GM12874 (cell line): ENCODE results near the gene NAA11.

Source experiments
- TF ChIP-seq, protein P1 (sequence below): IDR thresholded peaks from 2 replicates; pipeline ENCODE4 v1.5.1; 2011; ENCODE audit warnings: low read depth, mild to moderate bottlenecking, control low read depth, low read length, moderate library complexity; ENCODE audit not compliant: insufficient read depth

The NAA11 gene

DNA sequence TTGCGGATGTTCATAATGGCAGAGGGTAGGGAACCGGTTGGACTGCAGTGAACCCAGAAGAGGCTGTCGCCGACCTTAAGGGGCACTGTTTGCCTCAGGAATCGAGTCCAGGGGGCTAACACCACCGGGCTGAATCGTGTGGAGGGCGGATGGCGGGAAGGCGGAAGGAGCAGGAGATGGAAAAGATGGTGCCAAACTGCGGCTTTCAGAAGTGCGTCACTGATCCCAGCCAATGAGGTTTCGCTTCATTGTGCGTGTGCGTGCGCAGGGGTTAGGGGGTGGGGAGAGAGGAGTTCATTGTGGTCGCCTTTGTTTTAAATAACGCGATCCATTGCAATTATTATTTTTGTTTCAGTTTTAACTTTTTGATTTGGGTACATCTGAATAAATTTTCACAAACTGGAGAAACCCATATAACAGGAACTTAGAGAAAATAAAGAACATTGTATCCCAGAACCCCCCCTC, at the start of gene NAA11:
TSS of gene NAA11 (minus strand) at position 198 of the 465 bp plus-strand sequence. CDS start at position 14, 184 bp downstream.
- TF ChIP-seq, protein P1, sequence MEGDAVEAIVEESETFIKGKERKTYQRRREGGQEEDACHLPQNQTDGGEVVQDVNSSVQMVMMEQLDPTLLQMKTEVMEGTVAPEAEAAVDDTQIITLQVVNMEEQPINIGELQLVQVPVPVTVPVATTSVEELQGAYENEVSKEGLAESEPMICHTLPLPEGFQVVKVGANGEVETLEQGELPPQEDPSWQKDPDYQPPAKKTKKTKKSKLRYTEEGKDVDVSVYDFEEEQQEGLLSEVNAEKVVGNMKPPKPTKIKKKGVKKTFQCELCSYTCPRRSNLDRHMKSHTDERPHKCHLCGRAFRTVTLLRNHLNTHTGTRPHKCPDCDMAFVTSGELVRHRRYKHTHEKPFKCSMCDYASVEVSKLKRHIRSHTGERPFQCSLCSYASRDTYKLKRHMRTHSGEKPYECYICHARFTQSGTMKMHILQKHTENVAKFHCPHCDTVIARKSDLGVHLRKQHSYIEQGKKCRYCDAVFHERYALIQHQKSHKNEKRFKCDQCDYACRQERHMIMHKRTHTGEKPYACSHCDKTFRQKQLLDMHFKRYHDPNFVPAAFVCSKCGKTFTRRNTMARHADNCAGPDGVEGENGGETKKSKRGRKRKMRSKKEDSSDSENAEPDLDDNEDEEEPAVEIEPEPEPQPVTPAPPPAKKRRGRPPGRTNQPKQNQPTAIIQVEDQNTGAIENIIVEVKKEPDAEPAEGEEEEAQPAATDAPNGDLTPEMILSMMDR: no peak

DNA sequence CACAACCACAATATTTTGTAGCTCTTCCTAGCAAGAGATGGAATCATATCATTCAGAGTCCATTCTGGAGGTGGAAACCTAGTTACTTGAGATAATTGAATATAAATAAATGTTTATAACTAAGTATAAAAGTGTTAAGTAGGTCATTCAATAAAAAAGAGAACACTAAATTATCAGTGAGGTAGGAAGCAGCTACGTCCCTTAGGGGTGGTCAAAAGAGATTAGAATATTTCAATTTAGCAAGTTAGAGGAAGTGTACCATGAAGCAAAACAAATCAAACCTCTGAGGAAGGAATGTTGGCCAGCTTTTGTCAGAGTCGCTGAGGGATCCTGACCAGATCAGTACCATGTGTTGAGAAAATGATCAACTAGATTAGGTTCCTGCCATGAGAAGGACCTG, 44.2 kb upstream of the NAA11 start:
- TF ChIP-seq, protein P1: no peak

DNA sequence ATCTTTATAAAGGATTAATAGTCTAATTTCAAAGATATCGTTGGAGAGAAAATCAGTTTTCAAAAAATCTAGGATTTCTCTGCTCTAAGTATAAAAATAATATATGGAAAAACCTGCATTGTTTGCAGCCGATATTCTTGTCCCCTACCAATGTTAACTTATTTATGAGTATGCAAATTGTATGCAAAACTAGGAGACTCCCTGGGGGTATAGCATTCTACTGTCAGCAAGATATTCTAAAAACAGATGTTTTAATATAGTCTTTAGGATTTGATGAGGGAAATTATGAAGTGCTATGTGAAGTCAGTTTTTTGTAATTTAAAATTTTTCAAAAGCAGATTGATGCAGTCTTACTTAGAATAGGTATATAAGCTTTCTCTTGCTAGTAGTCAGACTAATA, 41.2 kb upstream of the NAA11 start:
- TF ChIP-seq, protein P1: no peak

DNA sequence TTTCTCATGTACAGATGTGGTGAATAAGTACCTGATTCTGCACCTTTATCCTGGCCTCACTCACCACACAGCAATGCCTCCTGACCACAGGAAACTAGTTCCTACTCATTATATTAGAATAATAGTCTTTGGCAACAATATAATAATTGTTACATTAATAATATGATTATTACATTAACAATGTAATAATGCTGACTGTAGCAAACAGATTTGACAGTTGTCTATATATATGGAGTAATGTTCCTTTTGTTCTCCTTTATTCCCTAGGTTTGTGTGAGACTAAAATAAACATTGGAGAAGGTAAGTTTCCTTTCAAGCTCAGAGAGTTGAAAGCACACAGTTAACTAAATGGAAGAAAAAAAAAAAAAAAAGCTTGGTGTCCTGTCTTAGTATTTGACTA, 40.6 kb upstream of the NAA11 start:
- TF ChIP-seq, protein P1: no peak

GRCh38 chr4:79364061-79364460, 38.2 kb upstream of the NAA11 start:
- TF ChIP-seq, protein P1: no peak

GRCh38 chr4:79362626-79363025, 36.8 kb upstream of the NAA11 start:
- TF ChIP-seq, protein P1: no peak

DNA sequence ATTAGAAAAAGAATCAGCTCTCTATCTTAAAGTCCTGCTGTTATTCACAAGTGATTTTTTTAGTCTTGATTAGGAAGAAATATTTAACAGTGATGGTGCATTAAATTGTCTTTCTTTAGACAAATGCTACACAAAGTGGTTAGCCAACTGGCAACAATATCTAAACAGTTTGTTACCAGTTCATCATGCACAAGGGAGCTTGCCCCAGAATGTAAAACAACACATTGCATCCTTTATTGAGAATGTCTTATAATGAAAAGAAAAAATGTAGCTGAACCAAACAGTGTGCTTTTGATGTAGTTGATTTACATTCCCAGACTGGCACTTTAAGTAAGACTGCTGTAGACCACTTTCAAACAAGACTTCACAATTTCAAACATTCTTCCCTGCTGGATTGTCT, 34.1 kb upstream of the NAA11 start:
- TF ChIP-seq, protein P1: no peak
